Cardiac muscle cell (in vitro differentiated cells and primary cell): ENCODE data around the gene VASH1. TPM values are rescaled to one million over a fixed set of nuclear protein-coding genes. Genes with fewer than 3 reads are reported as not detected.

Source experiments
- DNase-seq, 2 donors: peaks; one replicate each; pipeline versions ENCODE4 v3.0.0 to v3.0.0-alpha.2; 2010 to 2017; ENCODE audit warnings: low read depth in 1 of 2, low spot score in 1 of 2
- H3K27ac ChIP-seq: fragments of 200-600 bp; sonication (generic); 2 replicates; pipeline ENCODE4 v1.5.1; 2016
- H3K27me3 ChIP-seq: fragments of 200-600 bp; sonication (generic); 2 replicates; pipeline ENCODE4 v1.6.0; 2016; ENCODE audit warnings: control low read depth
- H3K36me3 ChIP-seq: fragments of 200-600 bp; sonication (generic); 2 replicates; pipeline ENCODE4 v1.5.1; 2016; ENCODE audit warnings: control low read depth
- H3K4me1 ChIP-seq: fragments of 200-600 bp; sonication (generic); 2 replicates; pipeline ENCODE4 v1.8.1; 2017; ENCODE audit warnings: low read depth, mild to moderate bottlenecking, mixed run types
- H3K4me3 ChIP-seq: fragments of 200-600 bp; sonication (generic); 2 replicates; pipeline ENCODE4 v1.5.1; 2016; ENCODE audit warnings: mild to moderate bottlenecking
- H3K9me3 ChIP-seq: fragments of 200-600 bp; sonication (generic); 2 replicates; pipeline ENCODE4 v1.5.1; 2017; ENCODE audit warnings: low read depth, mild to moderate bottlenecking, control low read depth
- polyA plus RNA-seq: library from polyadenylated mRNA; unstranded; fragments of >200 nt; fragmentation: Nextera tagmentation; extraction: Ambion mirVana; gene quantifications from 2 replicates; pipeline ENCODE4 v1.2.1, GENCODE V29; 2016
- total RNA-seq: library from RNA; depleted of rRNA; stranded (reverse); fragments of >200 nt; gene quantifications from 2 replicates; pipeline ENCODE4 v1.2.3, GENCODE V29; 2016
- TF ChIP-seq, protein P1 (sequence below): IDR thresholded peaks from 2 replicates; pipeline ENCODE4 v1.5.1; 2012; ENCODE audit warnings: low read depth, mild to moderate bottlenecking, low read length

Gene VASH1
- total and polyA plus RNA-seq, 2 experiments from 2014 or later = 22.1 to 41.0 TPM

DNA sequence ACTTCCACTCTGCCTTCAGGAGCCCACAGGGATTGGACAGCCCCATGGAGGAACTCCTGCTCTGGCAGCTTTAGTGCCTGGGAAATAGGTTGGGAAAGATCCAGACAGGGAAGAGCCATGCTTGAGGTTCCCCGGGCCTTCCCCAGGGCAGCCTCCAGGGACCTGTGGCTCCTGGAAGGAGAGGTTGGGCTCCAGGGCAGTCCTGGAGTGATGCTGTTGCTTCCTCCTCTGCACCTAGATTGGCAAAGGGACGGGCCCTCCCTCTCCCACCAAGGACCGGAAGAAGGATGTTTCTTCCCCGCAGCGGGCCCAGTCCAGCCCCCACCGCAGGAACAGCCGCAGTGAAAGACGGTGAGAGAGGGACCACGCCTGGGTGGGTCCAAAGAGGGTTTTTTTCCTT is 16.5 kb downstream of the VASH1 start:
- Histone ChIP-seq H3K36me3 (no peaks in the 10 kb centered on the region), H3K27me3 (no peaks in the 10 kb centered on the region), H3K27ac (no peak overlapping the region), H3K4me1 (peaks cover 10% of the 10 kb centered on the region), H3K4me3 (no peak overlapping the region), H3K9me3 (no peaks in the 10 kb centered on the region)
- TF ChIP-seq, protein P1, sequence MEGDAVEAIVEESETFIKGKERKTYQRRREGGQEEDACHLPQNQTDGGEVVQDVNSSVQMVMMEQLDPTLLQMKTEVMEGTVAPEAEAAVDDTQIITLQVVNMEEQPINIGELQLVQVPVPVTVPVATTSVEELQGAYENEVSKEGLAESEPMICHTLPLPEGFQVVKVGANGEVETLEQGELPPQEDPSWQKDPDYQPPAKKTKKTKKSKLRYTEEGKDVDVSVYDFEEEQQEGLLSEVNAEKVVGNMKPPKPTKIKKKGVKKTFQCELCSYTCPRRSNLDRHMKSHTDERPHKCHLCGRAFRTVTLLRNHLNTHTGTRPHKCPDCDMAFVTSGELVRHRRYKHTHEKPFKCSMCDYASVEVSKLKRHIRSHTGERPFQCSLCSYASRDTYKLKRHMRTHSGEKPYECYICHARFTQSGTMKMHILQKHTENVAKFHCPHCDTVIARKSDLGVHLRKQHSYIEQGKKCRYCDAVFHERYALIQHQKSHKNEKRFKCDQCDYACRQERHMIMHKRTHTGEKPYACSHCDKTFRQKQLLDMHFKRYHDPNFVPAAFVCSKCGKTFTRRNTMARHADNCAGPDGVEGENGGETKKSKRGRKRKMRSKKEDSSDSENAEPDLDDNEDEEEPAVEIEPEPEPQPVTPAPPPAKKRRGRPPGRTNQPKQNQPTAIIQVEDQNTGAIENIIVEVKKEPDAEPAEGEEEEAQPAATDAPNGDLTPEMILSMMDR = no peak
- no peak for DNase-seq

DNA sequence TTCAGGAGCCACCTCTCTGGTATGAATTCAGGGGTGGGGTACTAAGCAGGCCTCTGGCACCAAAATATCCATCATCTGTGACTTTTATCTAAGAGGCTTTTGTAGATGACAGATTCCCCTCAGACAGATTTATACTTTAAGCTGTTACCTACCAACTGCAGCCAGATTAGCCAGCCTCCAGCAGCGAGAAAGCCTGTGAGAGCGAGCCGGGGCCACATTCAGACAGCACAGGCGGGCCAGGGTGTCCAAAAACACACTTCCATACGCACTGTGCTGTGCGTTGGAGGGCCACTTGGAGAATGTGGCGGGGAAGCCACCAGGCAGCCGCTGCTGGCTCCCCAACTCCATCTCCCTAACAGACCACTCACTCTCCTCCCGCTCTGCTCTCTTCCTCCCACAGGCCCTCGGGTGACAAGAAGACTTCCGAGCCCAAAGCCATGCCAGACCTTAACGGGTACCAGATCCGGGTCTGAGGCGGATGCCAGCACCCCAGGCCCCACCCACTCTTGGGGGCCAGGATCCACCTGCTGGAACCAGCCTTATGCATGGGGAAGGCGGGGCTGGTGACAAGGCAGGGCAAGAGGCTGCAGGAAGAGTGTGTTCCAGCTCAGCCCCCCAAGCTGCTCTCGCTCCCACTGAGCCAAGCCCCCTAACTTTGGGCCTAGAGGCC is 17.4 kb downstream of the VASH1 start:
- DNase-seq = no peak
- no peaks in the 10 kb centered on the region for H3K9me3 ChIP-seq

DNA sequence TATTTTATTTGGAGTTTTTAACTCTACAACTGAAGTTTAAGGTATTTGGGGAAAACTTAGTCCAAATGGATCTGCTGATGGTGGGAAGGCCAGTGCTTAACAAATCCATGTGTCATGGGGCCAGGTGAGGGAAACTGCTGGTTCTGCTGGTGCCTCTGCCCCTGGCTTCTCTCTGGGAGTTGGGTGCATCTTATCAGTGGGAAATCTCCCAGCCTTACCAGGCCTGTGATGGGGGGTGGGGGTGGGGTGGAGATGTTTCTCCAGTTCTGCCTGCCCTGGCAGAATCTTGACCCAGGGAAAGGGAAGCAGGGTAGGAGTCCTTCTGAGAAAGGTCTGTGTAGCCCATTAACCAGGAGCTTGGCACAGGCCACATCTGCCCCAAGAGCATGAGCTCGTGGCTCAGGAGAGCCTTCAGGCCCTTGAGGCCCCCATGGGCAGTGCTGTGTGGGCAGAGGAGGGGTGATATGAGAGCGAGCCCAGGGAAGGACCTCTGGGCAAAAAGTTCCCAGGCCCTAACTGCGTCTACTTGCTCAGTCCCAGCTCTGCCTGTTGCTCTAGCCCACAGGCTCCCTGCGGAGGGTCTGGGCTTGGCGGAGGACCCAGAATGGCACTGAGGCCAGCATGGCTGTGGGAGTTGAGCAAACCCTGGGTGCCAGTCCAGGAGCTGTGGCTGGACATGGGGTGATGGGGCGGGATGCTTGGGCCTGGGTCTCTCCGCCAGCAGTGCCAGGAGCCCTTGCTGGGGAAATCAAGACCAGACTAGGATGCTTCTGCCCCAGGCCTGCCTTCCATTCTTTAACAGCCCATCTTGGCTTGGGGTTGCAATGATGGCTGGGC is 18.2 kb downstream of the VASH1 start:
- H3K27ac ChIP-seq = peak overlapping the region; percentile 25
- H3K9me3 ChIP-seq = no peaks in the 10 kb centered on the region
- TF ChIP-seq, protein P1 = no peak
- no peak for DNase-seq
- no peaks in the 10 kb centered on the region for H3K36me3 ChIP-seq
- H3K27me3 ChIP-seq = no peaks in the 10 kb centered on the region
- H3K4me3 ChIP-seq = no peak overlapping the region
- H3K4me1 ChIP-seq = peaks cover 3% of the 10 kb centered on the region

More for the DNA sequence above, 17.4 kb downstream of the VASH1 start:
- TF ChIP-seq, protein P1 = no peak
- peak overlapping the region; percentile 25 for H3K27ac ChIP-seq
- H3K36me3 ChIP-seq = no peaks in the 10 kb centered on the region
- peaks cover 3% of the 10 kb centered on the region for H3K4me1 ChIP-seq
- no peaks in the 10 kb centered on the region for H3K27me3 ChIP-seq
- no peak overlapping the region for H3K4me3 ChIP-seq

DNA sequence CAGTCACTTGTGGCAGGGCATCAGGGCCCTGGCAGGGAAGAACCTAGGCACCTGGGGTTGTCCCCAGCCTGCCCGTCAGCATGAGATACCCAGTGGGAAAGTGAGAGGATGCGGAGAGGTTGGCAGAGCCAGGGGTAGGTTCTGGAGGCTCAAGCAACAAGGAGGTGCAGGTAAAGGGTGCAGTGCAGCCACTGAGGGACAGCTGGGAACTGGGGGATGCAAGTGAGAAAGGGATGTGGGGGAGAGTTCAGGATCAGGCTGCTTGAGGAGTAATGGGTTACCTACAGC is 18.7 kb downstream of the VASH1 start:
- no peak for DNase-seq
- H3K4me1 ChIP-seq = peaks cover 3% of the 10 kb centered on the region
- H3K9me3 ChIP-seq = no peaks in the 10 kb centered on the region
- H3K36me3 ChIP-seq = no peaks in the 10 kb centered on the region
- TF ChIP-seq, protein P1 = no peak
- no peak overlapping the region for H3K27ac ChIP-seq
- no peaks in the 10 kb centered on the region for H3K27me3 ChIP-seq
- no peak overlapping the region for H3K4me3 ChIP-seq

DNA sequence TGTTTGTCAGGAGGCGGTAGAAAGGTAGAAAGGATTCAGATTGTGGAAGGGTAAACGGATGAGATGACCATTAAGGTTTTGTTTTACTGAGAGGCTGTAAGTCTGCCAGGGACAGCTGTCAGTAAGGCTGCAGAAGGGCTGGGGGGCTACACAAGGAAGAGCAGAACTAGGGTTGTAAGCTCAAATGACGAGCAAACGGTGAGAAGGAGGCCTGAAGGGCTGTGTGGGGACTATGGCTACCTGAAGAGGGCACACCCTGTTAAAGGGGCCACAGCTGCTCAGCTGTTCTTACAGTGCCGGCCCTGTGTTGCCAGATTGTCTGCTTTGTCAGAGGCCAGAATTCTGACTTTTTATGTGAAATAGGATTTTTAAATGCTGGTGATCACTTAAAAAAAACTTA is 19.1 kb downstream of the VASH1 start:
- no peaks in the 10 kb centered on the region for H3K27me3 ChIP-seq
- no peaks in the 10 kb centered on the region for H3K9me3 ChIP-seq
- TF ChIP-seq, protein P1 = no peak
- H3K4me3 ChIP-seq = no peak overlapping the region
- H3K36me3 ChIP-seq = no peaks in the 10 kb centered on the region
- peaks cover 3% of the 10 kb centered on the region for H3K4me1 ChIP-seq
- H3K27ac ChIP-seq = no peak overlapping the region
- no peak for DNase-seq
